K562 (cell line): ENCODE measurements around the gene ZC3H7B. TPM values are rescaled to one million over a fixed set of nuclear protein-coding genes. Genes with fewer than 3 reads are reported as not detected.

Experiments used
- ARNT ChIP-seq, 2 experiments: fragments of 450-650 bp; IDR thresholded peaks; 2 replicates each; pipeline ENCODE4 v1.6.1; 2016; ENCODE audit warnings: mild to moderate bottlenecking in 1 of 2
- CEBPG ChIP-seq, 3 experiments: fragments of 200-800 bp in 1 of 3; sonication (Bioruptor generic) in 1 of 3; sonication (generic) in 1 of 3; formaldehyde crosslinking in 1 of 3; IDR thresholded peaks in 2 of 3; conservative IDR thresholded peaks in 1 of 3; 2 replicates each; pipeline versions ENCODE4 v1.6.1 to v1.8.0; 2016 to 2022; ENCODE audit warnings: missing compliant biosample characterization in 2 of 3, missing genetic modification characterization in 2 of 3, mild to moderate bottlenecking in 1 of 3, missing genetic modification reagents in 1 of 3
- ERF ChIP-seq: fragments of 450-650 bp; formaldehyde crosslinking; IDR thresholded peaks from 2 replicates; pipeline ENCODE4 v1.4.0; 2020; ENCODE audit warnings: mild to moderate bottlenecking, mixed read lengths
- ETS1 ChIP-seq: conservative IDR thresholded peaks from 2 replicates; pipeline ENCODE4 v1.6.1; 2011; ENCODE audit warnings: low read depth, mild to moderate bottlenecking, low read length; ENCODE audit not compliant: control insufficient read depth
- FIP1L1 ChIP-seq: fragments of 200-400 bp; formaldehyde crosslinking; IDR thresholded peaks from 2 replicates; pipeline ENCODE4 v1.6.1; 2018; ENCODE audit warnings: mild to moderate bottlenecking, low read depth, low read length; ENCODE audit not compliant: poor library complexity, severe bottlenecking
- FOXK1 ChIP-seq: sonication (generic); formaldehyde crosslinking; IDR thresholded peaks from 2 replicates; pipeline ENCODE4 v1.8.0; 2022; ENCODE audit warnings: missing genetic modification reagents, mild to moderate bottlenecking, borderline replicate concordance
- FUS ChIP-seq: fragments of 200-400 bp; formaldehyde crosslinking; optimal IDR thresholded peaks from 2 replicates; pipeline ENCODE3; 2017; ENCODE audit warnings: low read depth, low read length
- GTF2B ChIP-seq: IDR thresholded peaks from 2 replicates; pipeline ENCODE4 v1.6.1; 2011; ENCODE audit not compliant: insufficient read length; ENCODE audit errors: extremely low read depth
- HBP1 ChIP-seq: fragments of 450-650 bp; formaldehyde crosslinking; IDR thresholded peaks from 2 replicates; pipeline ENCODE4 v1.4.0; 2022; ENCODE audit warnings: missing genetic modification characterization
- HMGN3 ChIP-seq: IDR thresholded peaks from 2 replicates; pipeline ENCODE4 v1.6.1; 2011; ENCODE audit warnings: borderline replicate concordance, low read depth, mild to moderate bottlenecking, mixed read lengths, low read length; ENCODE audit not compliant: insufficient read length; ENCODE audit errors: extremely low read depth
- LEF1 ChIP-seq: fragments of 450-650 bp; IDR thresholded peaks from 2 replicates; pipeline ENCODE4 v1.6.1; 2016; ENCODE audit warnings: mild to moderate bottlenecking
- MEF2D ChIP-seq: conservative IDR thresholded peaks from 2 replicates; pipeline ENCODE4 v1.6.1; 2016; ENCODE audit warnings: low read depth, missing genetic modification characterization, missing compliant biosample characterization
- OTX1 ChIP-seq: fragments of 450-650 bp; formaldehyde crosslinking; IDR thresholded peaks from 2 replicates; pipeline ENCODE4 v1.4.0; 2022; ENCODE audit warnings: mild to moderate bottlenecking
- PCBP1 ChIP-seq: fragments of 200-400 bp; formaldehyde crosslinking; IDR thresholded peaks from 2 replicates; pipeline ENCODE4 v1.6.1; 2018; ENCODE audit warnings: mild to moderate bottlenecking, low read depth, low read length; ENCODE audit not compliant: poor library complexity, severe bottlenecking
- PHF8 ChIP-seq: fragments of 200-600 bp; sonication (generic); IDR thresholded peaks from 2 replicates; pipeline ENCODE4 v1.6.1; 2012; ENCODE audit warnings: mixed run types, mild to moderate bottlenecking, inconsistent platforms, low read length, moderate library complexity, borderline replicate concordance
- SUPT5H ChIP-seq: fragments of 450-650 bp; IDR thresholded peaks from 2 replicates; pipeline ENCODE4 v1.6.1; 2016
- TCF15 ChIP-seq: fragments of 250-450 bp; sonication (Bioruptor Pico); IDR thresholded peaks from 2 replicates; pipeline ENCODE4 v1.8.0; 2022; ENCODE audit warnings: moderate library complexity, mild to moderate bottlenecking, inconsistent platforms
- TSC22D4 ChIP-seq: fragments of 450-650 bp; IDR thresholded peaks from 2 replicates; pipeline ENCODE4 v1.6.1; 2016; ENCODE audit warnings: missing genetic modification characterization, missing biosample characterization, control low read depth
- ZC3H8 ChIP-seq: fragments of 450-650 bp; IDR thresholded peaks from 2 replicates; pipeline ENCODE4 v1.6.1; 2017
- ZNF133 ChIP-seq: fragments of 250-450 bp; sonication (Bioruptor Pico); IDR thresholded peaks from 2 replicates; pipeline ENCODE4 v1.4.0; 2020; ENCODE audit warnings: mild to moderate bottlenecking
- ZNF253 ChIP-seq: fragments of 250-450 bp; sonication (Bioruptor Pico); conservative IDR thresholded peaks from 2 replicates; pipeline ENCODE4 v1.6.1; 2021; ENCODE audit warnings: mild to moderate bottlenecking
- ZNF764 ChIP-seq: fragments of 250-450 bp; sonication (Bioruptor Pico); IDR thresholded peaks from 2 replicates; pipeline ENCODE4 v1.4.0; 2020; ENCODE audit warnings: low read depth, mild to moderate bottlenecking, moderate library complexity
- polyA plus RNA-seq, 8 experiments: library from polyadenylated mRNA; depleted of rRNA in 4 of 8; stranded (reverse) in 5 of 8; unstranded in 3 of 8; fragments of >200 nt; fragmentation: Nextera tagmentation in 2 of 8; fragmentation: Illumina TruSeq in 1 of 8; extraction: Ambion mirVana in 2 of 8; extraction: Trizol in 1 of 8; gene quantifications; 2 replicates each; pipeline versions ENCODE4 v1.2.1 to v1.2.3, GENCODE V29; 2011 to 2014; ENCODE audit warnings: inconsistent platforms in 1 of 8, missing spikeins in 1 of 8
- total RNA-seq, 7 experiments: library from RNA; depleted of rRNA in 6 of 7; stranded (reverse); fragments of >200 nt in 6 of 7; fragmentation: Illumina TruSeq in 2 of 7; extraction: Trizol in 2 of 7; gene quantifications; 2 replicates each; pipeline versions ENCODE4 v1.2.1 to v1.2.3, GENCODE V29; 2011 to 2021; ENCODE audit warnings: low replicate concordance in 1 of 7

The ZC3H7B gene
- total and polyA plus RNA-seq, 9 of the 15 experiments (the other 6 are each of a cell fraction or from before 2014, with no cell fraction given) = 0.07 to 49.8 (median 26.8) TPM

- TF ChIP-seq TCF15 (no peak), HMGN3 (no peak), CEBPG (CRISPR knock-in tag; IDR thresholded peaks at IDR 0.05) (no peak), CEBPG (tag; conservative IDR thresholded peaks at IDR 0.05 in 1 of 2, IDR thresholded peaks at IDR 0.05 in 1 of 2) (no peak), ZC3H8 (no peak), SUPT5H (peak; percentile 59; the same call in 1 of the 2 replicates), PCBP1 (peak; percentile 41), ZNF133 (CRISPR knock-in tag) (no peak), ARNT (IDR thresholded peaks at IDR 0.05) (no peak), HBP1 (CRISPR knock-in tag) (no peak), FOXK1 (CRISPR knock-in tag) (no peak), OTX1 (CRISPR knock-in tag) (no peak), FUS (no peak), ZNF253 (CRISPR knock-in tag) (no peak), GTF2B (no peak), FIP1L1 (peak; percentile 36), ZNF764 (no peak), ERF (CRISPR knock-in tag) (no peak), PHF8 (peak; percentile 42; the same call in 1 of the 2 replicates), ETS1 (peak; percentile 49; the same call in 1 of the 2 replicates), TSC22D4 (tag) (no peak), MEF2D (tag) (no peak), LEF1 (no peak)
These were observed at the start of gene ZC3H7B (continued) for GRCh38 chr22:41301085-41302020.
